ENCODE results near the gene RPP14.
"Not testable (repeated sequence)": the region's sequence is repeated elsewhere in the genome, so short reads cannot be mapped to it uniquely, and the experiment has no call there.

RPP14 gene

DNA sequence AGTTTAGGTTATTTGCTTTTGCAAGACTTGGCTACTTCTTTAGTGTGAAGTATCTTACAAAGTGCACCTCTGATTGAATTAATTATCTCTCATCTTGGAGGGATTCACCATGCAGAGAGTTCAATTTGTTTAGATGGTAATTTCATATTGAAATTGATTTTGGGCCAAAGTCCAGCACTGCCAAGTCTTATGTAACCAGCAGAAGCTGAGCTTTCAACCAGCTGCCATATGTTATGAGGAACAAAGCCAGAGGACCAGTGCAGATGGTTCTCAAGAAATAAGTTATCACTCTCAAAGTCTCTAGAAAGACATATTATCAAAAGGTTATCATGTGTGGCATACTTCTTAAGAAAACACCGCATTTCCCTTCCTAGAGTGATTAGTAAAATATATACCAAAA, 39.5 kb upstream of the RPP14 start:
- no peak overlapping the region for H3K4me3 ChIP-seq (ENCODE audit: low read depth, low read length)
- TF ChIP-seq, protein P1, sequence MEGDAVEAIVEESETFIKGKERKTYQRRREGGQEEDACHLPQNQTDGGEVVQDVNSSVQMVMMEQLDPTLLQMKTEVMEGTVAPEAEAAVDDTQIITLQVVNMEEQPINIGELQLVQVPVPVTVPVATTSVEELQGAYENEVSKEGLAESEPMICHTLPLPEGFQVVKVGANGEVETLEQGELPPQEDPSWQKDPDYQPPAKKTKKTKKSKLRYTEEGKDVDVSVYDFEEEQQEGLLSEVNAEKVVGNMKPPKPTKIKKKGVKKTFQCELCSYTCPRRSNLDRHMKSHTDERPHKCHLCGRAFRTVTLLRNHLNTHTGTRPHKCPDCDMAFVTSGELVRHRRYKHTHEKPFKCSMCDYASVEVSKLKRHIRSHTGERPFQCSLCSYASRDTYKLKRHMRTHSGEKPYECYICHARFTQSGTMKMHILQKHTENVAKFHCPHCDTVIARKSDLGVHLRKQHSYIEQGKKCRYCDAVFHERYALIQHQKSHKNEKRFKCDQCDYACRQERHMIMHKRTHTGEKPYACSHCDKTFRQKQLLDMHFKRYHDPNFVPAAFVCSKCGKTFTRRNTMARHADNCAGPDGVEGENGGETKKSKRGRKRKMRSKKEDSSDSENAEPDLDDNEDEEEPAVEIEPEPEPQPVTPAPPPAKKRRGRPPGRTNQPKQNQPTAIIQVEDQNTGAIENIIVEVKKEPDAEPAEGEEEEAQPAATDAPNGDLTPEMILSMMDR (IDR thresholded peaks at IDR 0.05; ENCODE audit: borderline replicate concordance, insufficient read depth, low read depth, low read length): no peak

DNA sequence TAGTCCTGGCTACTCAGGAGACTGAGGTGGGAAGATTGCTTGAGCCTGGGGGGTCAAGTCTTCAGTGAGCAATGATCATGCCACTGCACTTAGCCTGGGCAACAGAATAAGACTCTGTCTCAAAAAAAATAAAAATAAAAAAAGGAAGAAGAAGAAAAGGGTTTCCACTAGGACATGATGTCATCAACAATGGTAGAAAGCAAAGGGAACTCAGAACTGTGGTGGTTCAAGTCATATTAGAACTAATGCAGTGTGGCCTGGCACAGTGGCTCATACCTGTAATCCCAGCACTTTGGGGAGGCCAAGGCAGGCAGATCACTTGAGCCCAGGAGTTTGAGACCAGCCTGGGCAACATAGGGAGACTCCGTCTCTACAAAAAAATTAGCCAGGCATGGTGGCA, 38.5 kb upstream of the RPP14 start:
- H3K4me3 ChIP-seq (ENCODE audit: low read depth, low read length): not testable (repeated sequence)

DNA sequence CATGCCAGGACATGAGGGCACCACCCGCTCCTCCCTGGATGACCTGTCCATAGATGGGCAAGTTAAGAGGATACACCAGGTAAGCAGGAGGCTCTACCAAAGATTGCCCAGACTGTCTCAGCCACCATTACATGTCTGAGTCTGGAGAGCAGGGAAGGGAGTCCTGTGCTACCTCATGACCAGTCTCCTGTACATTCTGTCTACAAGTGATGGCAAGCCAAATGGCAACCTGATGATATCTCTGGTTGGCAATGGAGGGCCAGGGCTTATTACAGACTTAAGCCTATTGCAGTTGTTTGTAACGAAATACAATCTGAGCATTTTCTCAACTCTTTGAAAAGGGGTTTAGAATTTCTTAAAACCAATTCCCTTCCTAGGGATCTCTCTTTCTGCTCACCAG, 36.7 kb upstream of the RPP14 start:
- TF ChIP-seq, protein P1 (IDR thresholded peaks at IDR 0.05; ENCODE audit: borderline replicate concordance, insufficient read depth, low read depth, low read length): no peak
- H3K4me3 ChIP-seq (ENCODE audit: low read depth, low read length): no peak overlapping the region

DNA sequence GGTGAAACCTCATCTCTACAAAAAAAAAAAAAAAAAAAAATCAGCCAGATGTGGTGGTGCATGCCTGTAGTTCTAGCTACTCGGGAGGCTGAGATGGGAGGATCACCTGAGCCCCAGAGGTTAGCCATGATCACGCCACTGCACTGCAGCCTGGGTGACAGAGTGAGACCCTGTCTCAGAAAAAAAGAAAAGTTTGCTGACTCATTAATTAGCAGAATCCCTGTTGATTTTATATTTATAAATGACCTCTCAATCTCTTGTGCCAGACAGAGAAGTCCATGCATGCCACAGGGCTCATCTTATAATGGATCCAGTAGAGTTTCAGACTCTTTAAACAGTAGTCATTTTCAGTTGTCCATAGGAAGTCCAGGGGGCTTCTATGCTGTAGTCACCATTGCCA, 35.6 kb upstream of the RPP14 start:
- H3K4me3 ChIP-seq (ENCODE audit: low read depth, low read length): no peak overlapping the region
- TF ChIP-seq, protein P1 (IDR thresholded peaks at IDR 0.05; ENCODE audit: borderline replicate concordance, insufficient read depth, low read depth, low read length): no peak

DNA sequence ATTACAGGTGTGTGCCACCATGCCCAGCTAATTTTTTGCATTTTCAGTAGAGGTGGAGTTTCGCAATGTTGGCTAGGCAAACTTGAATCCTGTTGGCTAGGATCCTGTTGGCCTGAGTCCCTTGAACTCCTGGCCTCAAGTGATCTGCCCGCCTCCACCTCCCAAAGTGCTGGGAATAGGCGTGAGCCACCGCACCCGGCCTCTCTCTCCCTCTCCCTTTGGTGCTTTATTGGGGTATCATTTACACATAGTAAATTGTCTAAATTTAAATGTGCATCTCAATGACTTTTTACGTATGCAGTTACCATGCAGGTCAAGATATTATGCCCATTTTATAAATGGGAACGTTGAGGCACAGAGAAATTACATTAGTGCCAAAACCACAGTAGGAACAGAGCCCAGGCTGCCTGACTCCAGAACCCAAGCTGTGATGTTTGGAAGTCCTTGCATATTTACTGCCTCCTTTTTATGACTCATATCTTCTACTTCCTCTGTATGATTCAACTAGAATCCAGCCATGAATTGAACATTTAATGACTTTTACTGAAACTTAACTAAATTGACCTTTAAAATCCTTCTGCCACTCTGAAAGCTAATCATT, 34.0 kb upstream of the RPP14 start:
- H3K4me3 ChIP-seq (ENCODE audit: low read depth, low read length): no peak overlapping the region
- TF ChIP-seq, protein P1 (IDR thresholded peaks at IDR 0.05; ENCODE audit: borderline replicate concordance, insufficient read depth, low read depth, low read length): no peak

DNA sequence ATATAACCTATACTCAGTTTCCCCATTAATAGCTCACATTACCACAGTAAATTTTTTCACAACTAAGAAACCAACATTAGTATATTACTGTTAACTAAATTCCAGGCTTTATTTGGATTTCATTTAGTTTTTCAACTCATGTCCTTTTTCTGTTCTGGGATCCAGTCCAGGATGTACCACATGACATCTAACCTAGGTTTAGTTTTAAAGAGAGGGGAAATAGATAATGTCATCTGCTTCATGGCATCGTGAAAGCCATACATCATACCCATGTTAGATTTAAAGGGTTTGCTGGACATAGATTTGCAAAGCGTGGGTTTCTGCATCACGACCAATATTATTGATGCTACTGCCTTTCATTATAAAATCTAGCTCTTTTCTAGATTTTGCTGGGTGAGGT, 33.2 kb upstream of the RPP14 start:
- TF ChIP-seq, protein P1 (IDR thresholded peaks at IDR 0.05; ENCODE audit: borderline replicate concordance, insufficient read depth, low read depth, low read length): no peak
- no peak overlapping the region for H3K4me3 ChIP-seq (ENCODE audit: low read depth, low read length)

DNA sequence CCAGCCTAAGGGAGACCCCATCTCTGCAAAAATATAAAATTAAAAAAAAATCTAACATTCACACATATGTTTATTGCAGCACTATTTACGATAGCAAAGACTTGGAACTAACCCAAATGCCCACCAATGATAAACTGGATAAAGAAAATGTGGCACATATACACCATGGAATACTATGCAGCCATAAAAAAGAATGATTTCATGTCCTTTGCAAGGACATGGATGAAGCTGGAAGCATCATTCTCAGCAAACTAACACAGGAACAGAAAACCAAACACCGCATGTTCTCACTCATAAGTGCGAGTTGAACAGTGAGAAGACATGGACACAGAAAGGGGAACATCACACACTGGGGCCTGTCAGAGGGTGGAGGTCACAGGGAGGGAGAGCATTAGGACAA, 32.7 kb upstream of the RPP14 start:
- H3K4me3 ChIP-seq (ENCODE audit: low read depth, low read length): not testable (repeated sequence)

DNA sequence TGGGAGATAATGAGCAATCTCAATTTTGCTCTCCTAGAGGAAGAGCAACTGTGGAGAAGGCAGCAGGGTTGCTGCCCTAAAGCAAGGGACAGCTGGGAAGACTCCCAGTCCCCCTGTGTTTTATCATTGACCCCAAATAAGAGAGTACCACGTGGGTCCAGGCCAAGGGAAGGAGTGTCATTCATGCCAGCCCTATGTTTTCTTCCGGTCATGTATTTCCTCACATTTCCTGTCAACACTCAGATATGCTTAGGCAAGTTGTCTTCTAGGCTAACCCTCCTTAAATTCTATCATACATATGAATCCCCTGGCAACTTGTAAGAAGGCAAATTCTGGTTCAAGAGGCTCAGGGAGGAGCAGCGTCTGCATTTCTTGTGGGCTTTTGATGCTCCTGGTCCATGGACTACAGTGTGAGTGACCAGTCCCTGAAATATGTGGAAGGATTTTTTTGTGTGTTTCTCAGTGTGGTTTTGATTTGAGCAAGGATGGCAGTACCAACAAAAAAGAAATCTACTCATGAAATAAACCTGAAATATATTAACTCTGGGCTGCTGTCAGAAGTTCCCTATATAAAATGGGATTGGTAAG, 31.9 kb upstream of the RPP14 start:
- no peak overlapping the region for H3K4me3 ChIP-seq (ENCODE audit: low read depth, low read length)
- TF ChIP-seq, protein P1 (IDR thresholded peaks at IDR 0.05; ENCODE audit: borderline replicate concordance, insufficient read depth, low read depth, low read length): no peak

All from GM12875 (cell line).